ENCODE data around the gene SREBF2. TPM values are rescaled to one million over a fixed set of nuclear protein-coding genes. Genes with fewer than 3 reads are reported as not detected.
"Not testable (repeated sequence)": the region's sequence is repeated elsewhere in the genome, so short reads cannot be mapped to it uniquely, and the experiment has no call there.

The SREBF2 gene
- total RNA-seq, 1 experiment from 2014 or later: 103 TPM

DNA sequence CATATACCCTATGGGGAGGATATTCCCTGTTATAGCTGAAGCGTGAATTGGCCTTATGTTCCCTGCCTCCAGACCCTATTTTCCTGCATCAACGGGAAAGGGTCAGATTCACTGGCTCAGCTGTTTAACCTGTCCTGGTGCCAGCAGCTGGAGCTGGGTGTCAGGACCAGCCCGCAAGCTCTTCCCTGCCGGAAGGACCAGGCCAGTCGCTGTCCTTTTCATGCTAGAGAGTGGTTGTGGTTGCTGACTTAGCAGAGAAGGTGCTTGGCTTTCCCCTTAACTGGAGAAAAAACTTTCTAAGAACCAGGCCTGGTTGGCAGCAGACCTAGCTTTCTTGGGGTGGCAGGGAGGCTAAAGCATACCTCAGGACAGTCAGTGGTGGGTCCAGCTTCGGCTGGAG is 5.2 kb upstream of the SREBF2 start:
- Histone ChIP-seq H3K4me3 (no peak overlapping the region), H3K9me3 (replicated peaks) (no peaks in the 10 kb centered on the region), H3K27me3 (no peaks in the 10 kb centered on the region), H3K27ac (peak overlapping the region; percentile 3; the same call in 1 of the 2 replicates), H3K36me3 (no peaks in the 10 kb centered on the region), H3K4me1 (peaks cover 56% of the 10 kb centered on the region)
- DNase-seq: peak; percentile 58 to 73

DNA sequence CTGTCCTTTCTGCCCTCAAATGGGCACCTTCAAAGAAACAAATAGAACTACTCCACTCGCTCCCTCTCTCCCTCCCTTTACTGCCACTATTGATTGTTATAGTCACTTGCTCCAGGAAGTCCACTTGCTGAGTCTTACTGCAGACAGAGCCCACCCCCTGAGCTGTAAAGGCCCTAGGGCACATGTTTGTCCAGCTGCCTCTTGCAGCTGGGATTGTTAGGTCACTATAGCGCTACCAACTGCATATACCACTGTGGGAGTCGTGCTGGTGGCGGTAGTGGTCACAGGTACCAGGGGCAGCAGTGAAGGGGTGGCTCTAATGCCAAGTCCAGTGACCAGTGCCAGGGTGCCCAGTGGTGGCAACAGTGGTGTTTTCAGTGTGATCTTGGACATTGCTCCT is 4.4 kb upstream of the SREBF2 start:
- Histone ChIP-seq H3K36me3 (no peaks in the 10 kb centered on the region), H3K27ac (peak overlapping the region; percentile 13; the same call in 1 of the 2 replicates), H3K27me3 (no peaks in the 10 kb centered on the region), H3K4me1 (peaks cover 56% of the 10 kb centered on the region), H3K4me3 (no peak overlapping the region), H3K9me3 (replicated peaks) (no peaks in the 10 kb centered on the region)
- peak; percentile 70 to 77 for DNase-seq

DNA sequence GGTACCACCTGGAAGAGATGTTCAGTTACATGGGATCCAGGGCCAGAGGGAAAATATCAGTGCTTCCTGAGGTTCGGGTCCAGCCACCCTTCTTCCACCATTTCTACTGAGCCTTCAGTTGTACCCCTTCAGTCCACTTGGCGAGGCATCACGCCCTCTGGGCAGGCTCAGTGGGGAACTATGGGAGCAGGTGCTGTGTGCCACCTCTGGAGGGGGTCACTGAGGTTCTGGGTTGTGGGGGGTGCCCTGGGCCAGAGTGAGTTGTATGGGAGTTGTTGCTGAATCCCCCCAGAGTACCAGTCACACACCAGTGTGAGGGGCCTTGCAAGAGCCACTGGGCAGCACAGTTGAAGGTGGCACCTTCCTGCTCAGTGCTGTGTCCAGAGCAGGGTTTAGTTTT is 2.7 kb upstream of the SREBF2 start:
- H3K27me3 ChIP-seq: no peaks in the 10 kb centered on the region
- no peak overlapping the region for H3K27ac ChIP-seq
- H3K4me1 ChIP-seq: peaks cover 56% of the 10 kb centered on the region
- DNase-seq: no peak
- H3K9me3 ChIP-seq (replicated peaks): no peaks in the 10 kb centered on the region
- no peak overlapping the region for H3K4me3 ChIP-seq
- no peaks in the 10 kb centered on the region for H3K36me3 ChIP-seq

DNA sequence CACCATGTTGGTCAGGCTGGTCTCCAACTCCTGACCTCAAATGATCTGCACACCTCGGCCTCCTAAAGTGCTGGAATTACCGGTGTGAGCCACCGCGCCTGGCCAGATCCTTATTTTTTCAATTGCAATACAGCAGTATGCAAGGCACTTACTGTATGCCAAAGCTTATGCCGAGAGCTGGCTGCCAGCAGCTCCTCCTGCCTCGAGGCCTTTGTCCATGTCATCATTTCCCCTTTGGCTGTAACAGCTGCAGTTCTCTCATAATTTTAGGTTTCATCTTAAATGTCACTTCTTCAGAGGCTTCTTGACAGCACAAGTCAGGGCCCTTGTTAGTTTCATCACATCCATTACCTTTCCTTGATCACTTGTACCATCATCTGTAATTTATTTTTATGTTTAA is 1.5 kb upstream of the SREBF2 start:
- H3K4me1 ChIP-seq: peaks cover 46% of the 10 kb centered on the region

DNA sequence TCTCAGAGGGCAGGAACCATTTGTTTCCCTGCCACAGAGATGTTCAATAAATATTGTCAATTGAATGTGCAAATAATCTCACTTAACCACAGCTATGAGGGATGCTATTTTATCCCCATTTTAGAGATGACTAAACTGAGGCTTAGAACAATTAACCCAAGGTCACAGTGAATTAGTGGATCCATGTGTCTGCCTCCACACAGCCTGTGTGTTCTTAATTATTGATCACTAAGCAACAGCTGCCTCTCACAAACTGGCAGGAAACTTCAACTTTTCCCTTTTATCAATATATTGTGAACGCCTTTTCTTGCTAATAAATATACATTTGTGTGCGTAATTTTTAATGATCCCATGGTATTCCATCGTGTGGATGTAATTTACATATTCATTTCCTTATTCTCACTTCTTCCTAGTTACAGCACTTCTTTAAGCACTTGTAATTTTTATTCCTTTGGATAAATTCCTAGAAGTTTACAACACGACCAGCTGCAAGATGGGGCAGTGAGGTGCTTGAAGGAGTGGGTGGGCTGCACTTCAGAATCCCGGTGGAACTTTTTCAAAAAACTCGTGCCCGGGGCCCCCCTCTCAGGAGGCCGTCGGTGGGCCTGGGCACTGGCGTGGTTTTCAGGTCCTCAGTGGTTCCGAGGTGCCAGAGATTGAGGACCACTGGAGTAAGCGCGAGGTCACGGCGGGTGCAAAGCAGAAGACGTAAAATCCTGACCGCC is 915 bp upstream of the SREBF2 start:
- H3K4me1 ChIP-seq: peaks cover 40% of the 10 kb centered on the region
- H3K9me3 ChIP-seq (replicated peaks): no peaks in the 10 kb centered on the region
- peak in 1 of 2 experiments; percentile 47 for DNase-seq
- H3K36me3 ChIP-seq: peaks cover 12% of the 10 kb centered on the region
- H3K4me3 ChIP-seq: peak overlapping the region; percentile 93
- no peaks in the 10 kb centered on the region for H3K27me3 ChIP-seq
- H3K27ac ChIP-seq: peak overlapping the region; percentile 86

More for the DNA sequence above, 1.5 kb upstream of the SREBF2 start:
- H3K27ac ChIP-seq: peak overlapping the region; percentile 86
- H3K27me3 ChIP-seq: no peaks in the 10 kb centered on the region
- peak; percentile 43 to 70 for DNase-seq
- H3K9me3 ChIP-seq (replicated peaks): no peaks in the 10 kb centered on the region
- H3K4me3 ChIP-seq: no peak overlapping the region
- H3K36me3 ChIP-seq: peaks cover 5% of the 10 kb centered on the region

DNA sequence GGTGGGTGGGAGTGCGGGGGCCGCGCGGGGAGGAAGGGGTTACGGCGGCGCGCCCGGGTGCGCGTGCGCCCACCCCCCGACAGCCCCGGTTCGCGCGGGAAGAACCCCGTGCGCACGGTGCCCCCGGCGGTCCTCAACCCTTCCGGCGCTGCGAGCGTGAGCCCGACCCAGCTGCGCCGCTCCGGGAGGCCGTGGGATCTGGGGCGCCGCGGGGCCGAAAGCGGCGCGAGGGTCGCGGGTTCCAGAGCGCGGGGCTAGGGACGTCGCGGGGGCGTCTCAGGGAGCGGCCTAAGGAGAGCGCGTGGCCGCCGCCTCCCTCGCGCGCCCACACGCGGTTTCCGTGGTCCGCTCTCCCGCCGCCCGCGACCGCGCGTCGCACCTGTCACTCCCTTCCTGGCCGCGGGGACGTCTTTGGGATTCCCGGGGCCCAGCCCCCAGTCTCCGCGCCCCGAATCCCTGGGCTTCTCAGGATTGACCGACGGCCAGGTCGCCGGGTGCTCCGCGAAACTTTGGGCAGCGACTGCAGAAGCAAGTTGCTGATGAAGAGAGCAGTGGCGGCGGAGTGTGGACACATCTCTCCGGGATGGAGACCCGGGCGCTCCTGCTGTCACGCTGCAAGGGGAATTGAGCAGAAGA is 582 bp downstream of the SREBF2 start:
- Histone ChIP-seq H3K27ac (peak overlapping the region; percentile 86), H3K9me3 (replicated peaks) (no peaks in the 10 kb centered on the region), H3K4me3 (peak overlapping the region; percentile 93), H3K27me3 (no peaks in the 10 kb centered on the region), H3K4me1 (peaks cover 25% of the 10 kb centered on the region), H3K36me3 (peaks cover 16% of the 10 kb centered on the region)
- peak; percentile 35 to 53 for DNase-seq

DNA sequence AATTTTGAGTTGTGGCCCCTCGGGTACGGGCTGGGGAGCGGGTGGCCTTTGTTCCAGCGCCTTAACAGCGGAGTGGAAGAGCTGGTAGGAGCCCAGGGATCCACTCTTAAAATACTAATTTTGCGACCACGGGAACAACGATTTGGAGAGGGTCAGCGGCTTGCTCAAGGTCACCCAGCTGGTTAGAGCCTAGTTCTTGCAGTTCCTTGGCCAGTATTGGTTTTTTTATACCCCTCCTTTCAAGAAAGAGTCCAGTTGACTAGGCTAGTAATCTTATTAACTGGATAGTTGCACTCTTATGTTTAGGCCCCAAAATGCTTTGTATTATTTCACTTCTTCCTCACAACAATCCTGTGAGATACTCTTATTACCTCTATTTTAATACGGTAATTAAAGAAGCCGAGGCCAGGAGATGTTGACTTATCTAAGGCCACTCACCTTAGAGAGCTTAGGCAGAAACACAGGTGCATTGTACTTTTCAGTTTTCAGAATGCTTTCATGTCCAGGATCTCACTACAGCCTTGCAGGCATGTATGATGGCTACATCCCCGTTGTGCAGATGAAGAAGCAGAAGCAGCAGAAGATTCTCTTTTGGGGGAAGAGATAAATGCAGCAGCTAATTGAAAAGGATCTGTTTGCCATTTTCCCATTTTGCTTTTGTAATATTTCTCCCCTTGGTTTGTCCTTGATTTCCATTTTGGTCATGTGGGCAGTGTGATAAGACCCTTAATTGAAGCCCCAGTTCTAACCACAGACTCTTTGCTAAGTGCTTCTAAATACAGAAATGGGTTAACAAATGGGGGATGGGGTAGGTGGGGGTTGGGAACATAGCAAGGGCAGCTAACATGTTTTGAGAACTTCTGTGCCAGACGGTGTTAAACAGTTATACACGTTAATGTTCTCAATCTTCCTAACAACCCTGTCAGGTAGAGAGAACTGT is 1.4 kb downstream of the SREBF2 start:
- peak overlapping the region; percentile 86 for H3K27ac ChIP-seq
- H3K27me3 ChIP-seq: no peaks in the 10 kb centered on the region
- peak overlapping the region; percentile 93 for H3K4me3 ChIP-seq
- peaks cover 19% of the 10 kb centered on the region for H3K36me3 ChIP-seq
- H3K4me1 ChIP-seq: peaks cover 17% of the 10 kb centered on the region
- DNase-seq: no peak
- no peaks in the 10 kb centered on the region for H3K9me3 ChIP-seq (replicated peaks)

DNA sequence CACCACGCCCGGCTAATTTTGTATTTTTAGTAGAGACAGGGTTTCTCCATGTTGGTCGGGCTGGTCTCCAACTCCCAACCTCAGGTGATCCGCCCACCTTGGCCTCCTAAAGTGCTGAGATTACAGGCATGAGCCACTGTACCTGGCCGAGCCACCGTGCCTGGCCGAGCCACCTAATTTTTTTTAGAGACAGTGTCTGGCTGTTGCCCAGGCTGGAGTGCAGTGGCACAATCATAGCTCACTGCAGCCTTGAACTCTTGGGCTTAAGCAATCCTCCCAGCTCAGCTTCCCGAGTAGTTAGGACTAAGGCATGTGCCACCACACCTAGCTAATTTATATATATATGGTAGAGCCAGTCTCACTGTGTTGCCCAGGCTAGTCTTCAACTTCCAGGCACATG is 2.6 kb downstream of the SREBF2 start:
- not testable (repeated sequence) for H3K4me3 ChIP-seq; H3K9me3 ChIP-seq (replicated peaks); DNase-seq; H3K27ac ChIP-seq; H3K27me3 ChIP-seq
- Histone ChIP-seq H3K4me1 (peaks cover 13% of the 10 kb centered on the region), H3K36me3 (peaks cover 21% of the 10 kb centered on the region)

DNA sequence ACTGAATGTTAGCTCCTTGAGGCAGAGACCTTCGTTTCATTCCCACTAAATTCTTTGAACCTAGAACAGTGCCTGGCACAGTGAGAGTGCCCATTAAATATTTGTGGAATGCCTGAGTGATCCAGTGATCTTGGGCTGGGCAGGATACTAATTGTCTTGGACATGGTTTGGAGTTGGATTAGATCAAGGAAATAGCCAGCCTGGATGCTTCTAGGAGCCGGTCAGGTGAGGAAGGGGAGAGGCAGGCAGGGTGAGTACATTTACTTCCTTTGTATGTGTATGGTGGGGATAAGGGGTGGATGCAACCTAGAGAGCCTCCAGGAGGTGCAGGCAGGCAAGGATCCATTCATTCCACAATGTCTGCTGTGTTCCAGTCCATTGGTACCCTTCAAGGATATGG is 3.6 kb downstream of the SREBF2 start:
- H3K27me3 ChIP-seq: no peaks in the 10 kb centered on the region

DNA sequence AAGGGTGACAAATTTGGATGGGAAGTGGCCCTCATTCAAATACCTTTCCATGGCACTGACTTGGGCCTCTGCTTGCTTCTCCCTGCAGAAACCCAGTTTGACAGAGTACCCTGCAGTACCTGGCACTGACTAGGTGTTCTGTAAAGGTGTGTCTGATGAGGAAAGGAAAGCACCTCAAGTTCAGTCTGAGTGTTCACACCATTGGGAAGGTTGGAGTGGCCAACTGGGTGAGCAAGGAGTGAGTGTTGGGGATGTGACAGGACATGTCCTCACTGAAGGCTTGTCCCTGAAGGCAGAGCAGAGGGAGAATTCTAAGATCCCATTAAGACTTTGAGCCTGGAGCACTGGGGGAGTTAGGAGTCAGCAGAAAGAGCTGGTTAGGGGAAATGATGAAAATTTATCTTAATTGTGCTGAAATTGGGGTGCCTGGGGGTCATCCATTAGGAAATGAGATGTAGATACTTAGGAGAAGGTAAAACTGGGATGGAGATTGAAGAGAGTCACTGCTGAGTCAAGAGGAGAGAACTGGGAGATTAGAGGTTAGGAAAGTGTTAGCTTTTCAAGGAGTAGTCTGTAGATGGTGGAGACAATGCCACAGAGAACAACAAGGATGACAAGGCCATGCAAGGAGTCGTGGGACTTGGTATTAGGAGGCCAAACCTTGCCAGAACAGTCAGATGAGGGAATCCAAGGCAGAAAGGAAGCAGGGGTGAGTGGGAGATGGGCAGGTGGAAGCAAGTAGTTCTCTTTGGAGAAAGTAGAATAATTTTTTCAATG is 6.1 kb downstream of the SREBF2 start:
- H3K36me3 ChIP-seq: peaks cover 47% of the 10 kb centered on the region
- H3K27me3 ChIP-seq: no peaks in the 10 kb centered on the region
- no peak for DNase-seq

More for the DNA sequence above, 3.6 kb downstream of the SREBF2 start:
- peaks cover 6% of the 10 kb centered on the region for H3K4me1 ChIP-seq
- DNase-seq: no peak
- H3K9me3 ChIP-seq (replicated peaks): no peaks in the 10 kb centered on the region
- no peak overlapping the region for H3K4me3 ChIP-seq
- no peak overlapping the region for H3K27ac ChIP-seq
- H3K36me3 ChIP-seq: peaks cover 30% of the 10 kb centered on the region

DNA sequence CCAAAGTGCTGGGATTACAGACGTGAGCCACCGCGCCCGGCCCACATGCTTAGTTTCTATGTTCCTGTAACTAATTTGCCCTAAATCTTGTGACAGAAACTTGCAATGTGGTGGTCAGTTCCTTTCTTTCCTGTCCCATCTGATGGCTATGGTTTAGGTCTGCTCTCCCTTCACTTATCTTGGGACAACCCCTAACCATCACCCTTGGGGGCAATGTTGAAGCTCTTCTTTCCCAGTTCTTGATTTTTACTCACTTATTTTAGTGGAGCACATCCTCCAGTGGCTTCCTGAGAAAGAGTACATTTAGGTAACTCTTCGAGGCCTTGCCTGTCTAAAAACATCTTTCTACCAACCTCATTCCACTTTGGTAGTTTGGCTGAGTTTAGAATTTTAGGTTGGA is 7.3 kb downstream of the SREBF2 start:
- peaks cover 47% of the 10 kb centered on the region for H3K36me3 ChIP-seq
- no peak overlapping the region for H3K4me3 ChIP-seq
- no peaks in the 10 kb centered on the region for H3K9me3 ChIP-seq (replicated peaks)
- H3K4me1 ChIP-seq: peaks cover 2% of the 10 kb centered on the region
- DNase-seq: no peak
- H3K27ac ChIP-seq: no peak overlapping the region
- H3K27me3 ChIP-seq: no peaks in the 10 kb centered on the region

More for the DNA sequence above, 6.1 kb downstream of the SREBF2 start:
- Histone ChIP-seq H3K4me1 (no peaks in the 10 kb centered on the region; the same call in 1 of the 2 replicates), H3K27ac (no peak overlapping the region), H3K4me3 (no peak overlapping the region), H3K9me3 (replicated peaks) (no peaks in the 10 kb centered on the region)

DNA sequence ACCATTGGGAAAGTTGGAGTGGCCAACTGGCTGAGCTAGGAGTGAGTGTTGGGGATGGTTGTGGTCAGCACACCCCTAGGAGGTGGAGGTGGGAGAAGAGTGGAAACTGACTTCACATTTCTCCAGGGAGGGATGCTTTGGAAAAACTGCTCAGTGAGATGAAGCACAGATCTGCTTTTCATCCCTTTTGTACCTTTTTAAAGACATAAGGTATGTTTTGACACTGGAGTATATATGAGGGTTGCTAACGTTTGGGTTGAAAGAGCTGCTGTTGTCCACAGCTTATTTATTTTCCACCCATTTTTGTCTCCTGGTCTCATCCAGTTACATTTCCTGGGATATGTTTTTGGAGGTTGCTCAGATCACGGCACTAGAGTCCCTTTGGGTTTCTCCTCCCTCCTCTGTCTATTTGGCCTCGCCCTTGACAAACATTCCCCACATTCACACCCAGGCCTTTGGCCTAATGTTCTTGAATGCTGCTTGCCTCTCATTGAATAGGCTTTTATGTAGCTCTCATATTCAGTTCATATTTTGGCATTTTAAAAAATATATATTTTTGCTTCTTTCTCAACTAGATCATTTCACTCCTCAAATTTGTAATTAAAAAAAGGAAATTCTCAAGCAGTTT is 8.3 kb downstream of the SREBF2 start:
- peaks cover 12% of the 10 kb centered on the region for H3K4me1 ChIP-seq
- DNase-seq: no peak
- H3K27me3 ChIP-seq: no peaks in the 10 kb centered on the region
- peaks cover 44% of the 10 kb centered on the region for H3K36me3 ChIP-seq
- no peak overlapping the region for H3K4me3 ChIP-seq
- no peaks in the 10 kb centered on the region for H3K9me3 ChIP-seq (replicated peaks)
- H3K27ac ChIP-seq: no peak overlapping the region

DNA sequence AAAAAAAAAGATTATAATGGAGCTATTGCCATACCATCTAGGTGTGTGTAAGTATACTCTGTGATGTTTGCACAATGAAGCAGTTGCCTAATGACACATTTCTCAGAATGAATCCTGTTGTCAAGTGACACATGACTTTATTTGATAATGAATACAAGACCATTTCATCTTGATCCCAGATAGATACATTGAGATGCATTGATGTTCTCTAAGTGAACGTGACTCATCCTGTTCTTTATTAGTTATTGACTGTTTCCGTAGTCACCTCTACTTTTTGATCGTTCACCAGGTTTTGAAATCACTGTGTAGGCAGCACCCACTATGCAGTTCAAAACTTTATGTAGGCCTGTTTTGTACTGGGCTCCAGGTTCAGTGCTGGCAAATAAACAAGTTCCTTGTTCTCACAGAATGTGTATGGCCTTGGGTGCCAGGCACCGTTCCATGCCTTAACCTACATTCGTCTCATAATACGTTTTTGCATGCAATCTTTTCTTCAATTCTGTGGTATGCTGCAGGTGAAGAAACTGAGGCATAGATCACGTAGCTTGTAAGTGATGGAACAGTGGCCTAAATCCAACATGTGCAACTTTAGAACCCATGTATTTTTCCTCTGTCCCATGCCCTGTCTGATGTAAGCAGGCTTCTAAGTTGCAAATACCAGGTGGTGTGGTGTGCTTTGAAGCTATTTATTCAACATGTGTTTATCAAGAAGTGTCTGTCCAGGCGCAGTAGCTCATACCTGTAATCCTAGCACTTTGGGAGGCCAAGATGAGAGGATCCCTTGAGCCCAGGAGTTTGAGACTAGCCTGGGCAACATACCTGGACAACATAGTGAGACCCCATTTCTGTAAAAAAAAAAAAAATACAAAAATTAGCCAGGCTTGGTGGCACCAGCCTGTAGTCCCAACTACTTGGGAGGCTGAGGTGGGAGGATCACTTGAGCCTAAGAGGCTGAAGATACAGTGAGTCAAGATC is 10.4 kb downstream of the SREBF2 start:
- peaks cover 31% of the 10 kb centered on the region for H3K36me3 ChIP-seq
- H3K4me1 ChIP-seq: peaks cover 24% of the 10 kb centered on the region
- H3K27ac ChIP-seq: no peak overlapping the region
- no peak for DNase-seq
- H3K27me3 ChIP-seq: no peaks in the 10 kb centered on the region
- no peak overlapping the region for H3K4me3 ChIP-seq
- no peaks in the 10 kb centered on the region for H3K9me3 ChIP-seq (replicated peaks)

All from SJCRH30 (cell line).